NAMALWA (cell line): ENCODE measurements around the gene ATP6AP1.
A peak's percentile ranks its signal among the peaks of the same experiment; 100 is the strongest.
"Not testable (repeated sequence)": the region's sequence is repeated elsewhere in the genome, so short reads cannot be mapped to it uniquely, and the experiment has no call there.

ENCODE experiments used
- DNase-seq: peaks from one replicate; pipeline ENCODE4 v3.0.0-alpha.2; 2015; ENCODE audit warnings: low spot score

ATP6AP1 gene

GRCh38 chrX:154399527-154400368 is 28.7 kb upstream of the ATP6AP1 start:
- peak; percentile 33 for DNase-seq

- DNase-seq, result not testable (repeated sequence)
Measured at GRCh38 chrX:154400369-154400817, 28.1 kb upstream of the ATP6AP1 start.

- DNase-seq, result peak; percentile 68
Measured at GRCh38 chrX:154401045-154401799, 27.3 kb upstream of the ATP6AP1 start.

GRCh38 chrX:154401918-154402621 is 26.4 kb upstream of the ATP6AP1 start:
- peak; percentile 42 for DNase-seq

- DNase-seq, result no peak
Measured at GRCh38 chrX:154402622-154403127, 25.8 kb upstream of the ATP6AP1 start.

GRCh38 chrX:154403192-154403591 is 25.3 kb upstream of the ATP6AP1 start:
- DNase-seq, result no peak

GRCh38 chrX:154403858-154404257 is 24.6 kb upstream of the ATP6AP1 start:
- no peak for DNase-seq

- DNase-seq, result no peak
Measured at GRCh38 chrX:154404625-154405192, 23.8 kb upstream of the ATP6AP1 start.

GRCh38 chrX:154408659-154409221 is 19.7 kb upstream of the ATP6AP1 start:
- no peak for DNase-seq

GRCh38 chrX:154409222-154409871 is 19.1 kb upstream of the ATP6AP1 start, which contains the start of gene DNASE1L1:
Gene DNASE1L1 (minus strand): TSS chrX:154409254. CDS start chrX:154405568, 3,686 bp downstream.
- DNase-seq, result no peak

GRCh38 chrX:154411981-154412340 is 16.5 kb upstream of the ATP6AP1 start:
- peak; percentile 54 for DNase-seq

- peak; percentile 46 for DNase-seq
Measured at GRCh38 chrX:154412468-154412867, 16.0 kb upstream of the ATP6AP1 start.

- DNase-seq, result no peak
Measured at GRCh38 chrX:154413142-154413541, 15.3 kb upstream of the ATP6AP1 start.

GRCh38 chrX:154417157-154417556 is 11.3 kb upstream of the ATP6AP1 start:
- no peak for DNase-seq

- no peak for DNase-seq
Measured at GRCh38 chrX:154419189-154419588, 9.3 kb upstream of the ATP6AP1 start.

GRCh38 chrX:154419688-154420401 is 8.6 kb upstream of the ATP6AP1 start:
- DNase-seq, result no peak

- no peak for DNase-seq
Measured at GRCh38 chrX:154420402-154420756, 8.1 kb upstream of the ATP6AP1 start.

- DNase-seq, result no peak
Measured at GRCh38 chrX:154426916-154427770, 1.3 kb upstream of the ATP6AP1 start.

GRCh38 chrX:154429711-154430110 is 1.2 kb downstream of the ATP6AP1 start:
- DNase-seq, result no peak
